K562 (cell line): ENCODE results near the gene DOK3. TPM values are rescaled to one million over a fixed set of nuclear protein-coding genes. Genes with fewer than 3 reads are reported as not detected.
A peak's percentile ranks its signal among the peaks of the same experiment; 100 is the strongest.

ENCODE experiments used
- ATAC-seq: fragments of 200-7000 bp; cut with Tn5 transposase; 3 replicates; pipeline ENCODE4 v1.9.1; 2020; ENCODE audit warnings: moderate library complexity
- BruUV-seq: library from RNA; stranded (reverse); fragments of 400-500 nt; replicated peaks from 2 replicates; lab custom pipeline; 2021; lab: Mats Ljungman, UMichigan
- CTCF ChIA-PET: fragments of 300-600 bp; formaldehyde crosslinking; extraction: SDS; loops from one replicate; lab custom pipeline; 2021; ENCODE audit warnings: low intra/inter-chr PET ratio; lab: Yijun Ruan, JAX
- POLR2A ChIA-PET: fragments of 300-600, 350-650 bp; sonication (Branson Sonifier 250); formaldehyde crosslinking; extraction: SDS; loops from one replicate; lab custom pipeline; 2021; ENCODE audit warnings: antibody characterized with exemption, inconsistent platforms; lab: Yijun Ruan, JAX
- DNase-seq, 4 experiments: peaks; one replicate each; pipeline versions ENCODE4 v3.0.0 to v3.0.0-alpha.2; 2011 to 2018; ENCODE audit warnings: low spot score in 3 of 4, mixed read lengths in 3 of 4; ENCODE audit errors: extremely low read depth in 1 of 4
- FAIRE-seq: peaks from 2 replicates; lab custom pipeline; 2011; peaks lifted over from hg19 to GRCh38; lab: Jason Lieb, UNC
- H2AFZ ChIP-seq: 2 replicates; pipeline ENCODE4 v1.6.0; 2011; ENCODE audit warnings: low read depth, low read length, control low read depth, inconsistent platforms
- H3K27ac ChIP-seq: fragments of 200-600 bp; 3 replicates; pipeline ENCODE4 v1.8.0; 2011; ENCODE audit warnings: low read depth, mild to moderate bottlenecking, control low read depth, inconsistent platforms, low read length, moderate library complexity, mixed read lengths; ENCODE audit errors: extremely low read depth
- H3K27me3 ChIP-seq, 2 experiments: fragments of 300-600 bp in 1 of 2; 2 replicates in 1 of 2; 3 replicates in 1 of 2; pipeline versions ENCODE4 v1.6.0 to v1.8.0; 2011; ENCODE audit warnings: inconsistent platforms in 2 of 2, low read length in 2 of 2, mild to moderate bottlenecking in 1 of 2, mixed read lengths in 1 of 2, moderate library complexity in 1 of 2; ENCODE audit not compliant: control insufficient read depth in 2 of 2, insufficient read depth in 2 of 2
- H3K36me3 ChIP-seq: fragments of 300-600 bp; 3 replicates; pipeline ENCODE4 v1.8.0; 2011; ENCODE audit warnings: mild to moderate bottlenecking, low read length, inconsistent platforms; ENCODE audit not compliant: control insufficient read depth, insufficient read depth
- H3K4me1 ChIP-seq, 2 experiments: fragments of 200-600 bp in 1 of 2; replicated peaks in 1 of 2; 2 replicates in 1 of 2; 3 replicates in 1 of 2; pipeline versions ENCODE4 v1.5.1 to v1.8.0; 2011; ENCODE audit warnings: inconsistent platforms in 2 of 2, low read length in 2 of 2, mild to moderate bottlenecking in 1 of 2, mixed read lengths in 1 of 2, moderate library complexity in 1 of 2; ENCODE audit not compliant: control insufficient read depth in 2 of 2, insufficient read depth in 2 of 2
- H3K4me2 ChIP-seq: 2 replicates; pipeline ENCODE4 v1.6.1; 2011; ENCODE audit warnings: low read length, control low read depth, inconsistent platforms, mixed read lengths; ENCODE audit not compliant: insufficient read depth
- H3K4me3 ChIP-seq: fragments of 200-600 bp; sonication (generic), shearing (Covaris generic); 2 replicates; pipeline ENCODE4 v1.5.1; 2016; ENCODE audit warnings: control low read depth, inconsistent platforms
- H3K79me2 ChIP-seq: fragments of 200-600 bp; 3 replicates; pipeline ENCODE4 v1.8.0; 2011; ENCODE audit warnings: low read length, inconsistent platforms; ENCODE audit not compliant: control insufficient read depth, insufficient read depth
- H3K9ac ChIP-seq, 2 experiments: 2 replicates each; pipeline versions ENCODE4 v1.6.0 to v1.6.1; 2011; ENCODE audit warnings: low read depth in 2 of 2, low read length in 2 of 2, control low read depth in 1 of 2, inconsistent platforms in 1 of 2, mild to moderate bottlenecking in 1 of 2, mixed read lengths in 1 of 2; ENCODE audit not compliant: insufficient read depth in 1 of 2
- H3K9me1 ChIP-seq: one replicate; pipeline ENCODE4 v1.6.0; 2011; ENCODE audit warnings: inconsistent platforms, mild to moderate bottlenecking, low read length, moderate library complexity; ENCODE audit not compliant: control insufficient read depth, insufficient read depth
- H3K9me3 ChIP-seq: replicated peaks from 2 replicates; pipeline ENCODE4 v1.5.1; 2011; ENCODE audit warnings: low read depth, low read length, inconsistent platforms; ENCODE audit not compliant: control insufficient read depth, insufficient read depth
- H4K20me1 ChIP-seq: replicated peaks from 2 replicates; pipeline ENCODE4 v1.6.1; 2011; ENCODE audit warnings: low read length, inconsistent platforms, mixed read lengths; ENCODE audit not compliant: control insufficient read depth, insufficient read depth
- CBFA2T3 ChIP-seq: fragments of 450-650 bp; IDR thresholded peaks from 2 replicates; pipeline ENCODE4 v1.6.1; 2017
- CTBP1 ChIP-seq: fragments of 450-650 bp; IDR thresholded peaks from 2 replicates; pipeline ENCODE4 v1.6.1; 2016; ENCODE audit warnings: borderline replicate concordance
- CTCF ChIP-seq, 3 experiments: IDR thresholded peaks in 2 of 3; conservative IDR thresholded peaks in 1 of 3; 2 replicates each; pipeline ENCODE4 v1.5.1; 2011 to 2012; ENCODE audit warnings: low read length in 3 of 3, mild to moderate bottlenecking in 3 of 3, control low read depth in 2 of 3, improper control_type of control experiment in 1 of 3, inconsistent platforms in 1 of 3, low read depth in 1 of 3, mixed read lengths in 1 of 3, moderate library complexity in 1 of 3; ENCODE audit not compliant: insufficient read depth in 2 of 3
- NFE2L1 ChIP-seq: fragments of 450-650 bp; IDR thresholded peaks from 2 replicates; pipeline ENCODE4 v1.6.1; 2016; ENCODE audit warnings: missing genetic modification characterization, low read depth, mild to moderate bottlenecking, missing compliant biosample characterization, moderate library complexity, borderline replicate concordance
- WGBS: fragments of 100-300 bp; shearing (Covaris generic); methylation state at CpG from one replicate; pipeline ENCODE4 v1.1.6; 2016; ENCODE audit warnings: low coverage, mixed read lengths; ENCODE audit not compliant: insufficient coverage; ENCODE audit errors: missing lambda C conversion rate; 5-methylcytosine and 5-hydroxymethylcytosine counted together
- in situ Hi-C: fragments of 300-500 bp; cut with MboI; formaldehyde crosslinking; loops from 4 replicates; pipeline ENCODE4 v1.15.0; 2018; ENCODE audit warnings: inconsistent platforms, mixed read lengths
- intact Hi-C: fragments of 100-400 bp; cut with micrococcal nuclease; formaldehyde crosslinking; loops from 2 replicates; pipeline ENCODE4 v1.14.2; 2022
- polyA plus RNA-seq, 8 experiments: library from polyadenylated mRNA; depleted of rRNA in 4 of 8; stranded (reverse) in 5 of 8; unstranded in 3 of 8; fragments of >200 nt; fragmentation: Nextera tagmentation in 2 of 8; fragmentation: Illumina TruSeq in 1 of 8; extraction: Ambion mirVana in 2 of 8; extraction: Trizol in 1 of 8; gene quantifications; 2 replicates each; pipeline versions ENCODE4 v1.2.1 to v1.2.3, GENCODE V29; 2011 to 2014; ENCODE audit warnings: inconsistent platforms in 1 of 8, missing spikeins in 1 of 8
- total RNA-seq, 7 experiments: library from RNA; depleted of rRNA in 6 of 7; stranded (reverse); fragments of >200 nt in 6 of 7; fragmentation: Illumina TruSeq in 2 of 7; extraction: Trizol in 2 of 7; gene quantifications; 2 replicates each; pipeline versions ENCODE4 v1.2.1 to v1.2.3, GENCODE V29; 2011 to 2021; ENCODE audit warnings: low replicate concordance in 1 of 7

Gene DOK3
- total and polyA plus RNA-seq, 9 of the 15 experiments (the other 6 are each of a cell fraction or from before 2014, with no cell fraction given) = 1.3 to 23.0 (median 8.0) TPM

- Histone ChIP-seq H3K4me1 (peaks cover 4 to 34% of the 10 kb centered on the region in 2 experiments; a peak in 4 of 5 replicates), H4K20me1 (no peaks in the 10 kb centered on the region; the same call in 1 of the 2 replicates), H3K9me1 (no peaks in the 10 kb centered on the region), H3K9me3 (no peaks in the 10 kb centered on the region), H3K36me3 (peaks cover 66% of the 10 kb centered on the region; the same call in 2 of the 3 replicates), H3K9ac (peak overlapping the region in 1 of 2 experiments; percentile 75; a peak in 3 of 4 replicates), H3K27ac (0 out of 3 replicates have a peak overlapping the region, but pooled peaks have one; percentile 13), H3K4me3 (no peak overlapping the region), H3K79me2 (peaks cover 22% of the 10 kb centered on the region), H3K27me3 (no peaks in the 10 kb centered on the region), H3K4me2 (no peak overlapping the region), H2AFZ (no peak overlapping the region)
- TF ChIP-seq CBFA2T3 (peak; percentile 16; the same call in 1 of the 2 replicates), CTBP1 (no peak), NFE2L1 (tag) (no peak), CTCF (IDR thresholded peaks at IDR 0.05 in 2 of 3, conservative IDR thresholded peaks at IDR 0.05 in 1 of 3; ENCODE audit: insufficient read depth in 2 of 3, low read depth in 1 of 3, low read length in 3 of 3) (0 out of 6 replicates have a peak, but pooled peaks of 1 of the 3 experiments have one; percentile 12)
- BruUV-seq = no TSS peak
- no peak for FAIRE-seq
- WGBS = 61% methylated on average over 2 of the region's 2 CpGs
- DNase-seq = no peak
- ATAC-seq = no peak
- in situ Hi-C loops (no loop called here), intact Hi-C loops (no loop called here)
- POLR2A ChIA-PET = interaction anchor here (0.6 to 1.2 kb wide), 7 partner anchors 11 to 545 kb away, joined by 3 to 5 read pairs (median 3); partner anchors contain the start of genes DOK3 and PDLIM7
- CTCF ChIA-PET = no interaction called here
Measured at GRCh38 chr5:177520916-177521513, 11.4 kb upstream of the DOK3 start.
